Measurements from ENCODE around the gene UBE2N. TPM values are rescaled to one million over a fixed set of nuclear protein-coding genes. Genes with fewer than 3 reads are reported as not detected.

The UBE2N gene
- polyA plus RNA-seq, 1 experiment, result 159 TPM

DNA sequence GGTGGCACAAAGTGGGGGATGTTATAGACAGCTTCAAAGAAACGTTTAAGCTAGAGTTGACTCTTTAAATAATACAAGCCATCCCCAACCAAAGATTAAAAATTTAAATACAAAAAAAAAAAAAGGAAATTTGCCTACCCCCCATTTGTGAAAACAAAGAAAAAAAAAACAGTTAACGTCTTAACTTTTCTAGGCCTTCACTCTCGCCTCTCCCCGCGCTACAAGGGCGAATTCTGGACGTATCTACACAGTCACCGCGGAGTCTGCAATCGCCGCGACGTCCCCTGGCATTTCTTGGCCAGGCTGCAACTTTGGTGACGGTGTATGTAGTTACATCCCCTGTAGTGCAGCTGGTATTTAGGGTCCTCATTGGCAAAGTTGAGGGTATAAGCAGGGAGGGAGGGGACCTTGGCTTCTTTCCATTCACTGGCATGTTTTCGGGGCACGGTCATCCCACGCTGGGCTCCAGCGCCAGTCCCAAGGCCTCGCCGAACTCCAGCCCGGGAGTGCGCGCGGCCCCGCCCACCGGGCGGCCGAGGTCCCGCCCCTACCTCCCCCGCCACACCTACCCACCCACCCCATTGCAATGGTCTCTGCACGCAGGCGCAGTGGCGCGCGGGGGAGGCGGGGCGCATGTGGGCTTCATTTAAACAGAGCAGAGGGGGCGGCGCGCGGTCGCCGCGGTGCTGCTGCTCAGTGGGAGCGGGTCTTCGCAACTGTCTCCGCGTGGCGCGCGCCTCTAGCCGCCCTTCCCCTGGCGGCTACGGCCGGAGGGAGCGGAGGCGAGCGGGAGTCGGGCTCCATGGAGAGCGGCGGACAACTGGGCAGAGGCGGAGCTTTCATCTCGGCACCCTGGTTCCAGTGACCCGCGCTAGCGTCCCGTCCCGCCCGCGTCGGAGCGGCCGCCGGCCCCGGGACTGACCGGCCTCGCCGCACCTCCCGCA lies 64.2 kb downstream of the UBE2N start, which contains the start of gene NUDT4:
Gene NUDT4, plus strand, starts transcription at position 674 of the 944 bp plus-strand sequence. CDS start 398 bp downstream, outside the sequence.
- Histone ChIP-seq H3K4me3 (ENCODE audit: low read depth, low read length) (peak within 1 kb of the TSS; percentile 91), H3K27ac (ENCODE audit: low read depth, low read length) (peak within 1 kb of the TSS; percentile 88), H3K27me3 (ENCODE audit: control insufficient read depth, insufficient read depth, low read length) (no peaks in the 10 kb centered on the region), H3K9me3 (ENCODE audit: control insufficient read depth, insufficient read depth, low read length) (no peaks in the 10 kb centered on the region)
- peak; percentile 83 for DNase-seq (ENCODE audit: low read depth, low spot score)
- TF ChIP-seq, protein P1, sequence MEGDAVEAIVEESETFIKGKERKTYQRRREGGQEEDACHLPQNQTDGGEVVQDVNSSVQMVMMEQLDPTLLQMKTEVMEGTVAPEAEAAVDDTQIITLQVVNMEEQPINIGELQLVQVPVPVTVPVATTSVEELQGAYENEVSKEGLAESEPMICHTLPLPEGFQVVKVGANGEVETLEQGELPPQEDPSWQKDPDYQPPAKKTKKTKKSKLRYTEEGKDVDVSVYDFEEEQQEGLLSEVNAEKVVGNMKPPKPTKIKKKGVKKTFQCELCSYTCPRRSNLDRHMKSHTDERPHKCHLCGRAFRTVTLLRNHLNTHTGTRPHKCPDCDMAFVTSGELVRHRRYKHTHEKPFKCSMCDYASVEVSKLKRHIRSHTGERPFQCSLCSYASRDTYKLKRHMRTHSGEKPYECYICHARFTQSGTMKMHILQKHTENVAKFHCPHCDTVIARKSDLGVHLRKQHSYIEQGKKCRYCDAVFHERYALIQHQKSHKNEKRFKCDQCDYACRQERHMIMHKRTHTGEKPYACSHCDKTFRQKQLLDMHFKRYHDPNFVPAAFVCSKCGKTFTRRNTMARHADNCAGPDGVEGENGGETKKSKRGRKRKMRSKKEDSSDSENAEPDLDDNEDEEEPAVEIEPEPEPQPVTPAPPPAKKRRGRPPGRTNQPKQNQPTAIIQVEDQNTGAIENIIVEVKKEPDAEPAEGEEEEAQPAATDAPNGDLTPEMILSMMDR (IDR thresholded peaks at IDR 0.05; ENCODE audit: low read depth, low read length), result peak; percentile 4; the same call in 1 of the 2 replicates
- ChIA-PET POLR2A (interaction anchor here (0.9 to 1.2 kb wide), 3 partner anchors 9 to 133 kb away, joined by 3 to 11 read pairs (median 3); no protein-coding TSS in a partner anchor), CTCF (interaction anchor here (0.6 to 1.0 kb wide), 4 partner anchors 11 to 1358 kb away, joined by 3 to 4 read pairs (median 4); no protein-coding TSS in a partner anchor)

DNA sequence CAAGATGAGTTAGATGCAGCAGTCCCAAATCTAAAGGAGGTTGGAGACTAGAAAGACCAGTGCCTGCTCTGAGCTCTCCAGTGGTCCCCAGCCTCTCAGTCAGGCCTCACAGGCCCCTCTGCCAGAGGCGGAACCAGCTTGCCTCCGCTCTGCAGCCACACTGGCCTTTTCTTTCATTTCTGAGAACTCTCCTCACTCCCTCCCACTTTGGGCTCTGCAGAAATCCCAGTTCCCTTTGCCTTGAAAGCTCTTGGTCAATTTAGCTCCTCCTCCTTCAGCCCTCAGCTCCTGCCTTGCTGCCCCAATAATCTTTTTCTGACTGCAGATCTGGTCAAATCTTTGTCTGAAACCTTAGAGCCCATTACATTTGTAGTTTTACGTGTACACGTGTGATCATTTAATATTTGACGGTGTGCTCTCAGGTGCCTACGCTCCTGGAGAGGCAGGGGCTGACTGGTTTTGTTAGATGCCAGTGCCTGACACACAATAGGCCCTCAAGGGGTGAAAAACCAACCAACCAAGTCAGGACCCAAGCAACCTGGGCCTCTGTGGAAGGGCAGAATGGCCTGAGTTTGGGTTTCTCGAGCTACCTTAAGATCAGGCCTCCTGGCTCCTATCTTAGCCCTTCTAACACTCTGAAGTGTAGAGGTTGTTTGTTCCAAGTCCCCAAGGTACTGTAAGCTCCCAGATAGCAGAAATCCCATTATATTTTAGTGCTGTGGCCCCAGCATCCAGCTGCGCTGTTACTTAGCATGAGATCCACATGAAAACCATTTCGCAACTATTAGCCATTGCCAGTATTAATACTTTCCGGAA lies 65.1 kb downstream of the UBE2N start:
- DNase-seq (ENCODE audit: low read depth, low spot score), result no peak
- peak overlapping the region; percentile 59 for H3K27ac ChIP-seq (ENCODE audit: low read depth, low read length)
- CTCF ChIA-PET, result interaction anchor here (0.6 to 1.5 kb wide), 5 partner anchors 12 to 1358 kb away, joined by 3 to 4 read pairs (median 4); no protein-coding TSS in a partner anchor

GRCh38 chr12:93375906-93376305 lies 65.8 kb downstream of the UBE2N start:
- Histone ChIP-seq H3K4me3 (ENCODE audit: low read depth, low read length) (no peak overlapping the region), H3K9me3 (ENCODE audit: control insufficient read depth, insufficient read depth, low read length) (no peaks in the 10 kb centered on the region), H3K27ac (ENCODE audit: low read depth, low read length) (no peak overlapping the region), H3K27me3 (ENCODE audit: control insufficient read depth, insufficient read depth, low read length) (no peaks in the 10 kb centered on the region)
- no peak for DNase-seq (ENCODE audit: low read depth, low spot score)
- TF ChIP-seq, protein P1 (IDR thresholded peaks at IDR 0.05; ENCODE audit: low read depth, low read length), result no peak
- CTCF ChIA-PET, result interaction anchor here (1.5 kb wide), 1 partner anchor 388 kb away, joined by 4 read pairs; no protein-coding TSS in a partner anchor
- POLR2A ChIA-PET, result interaction anchor here (1.2 kb wide), 2 partner anchors 10 to 445 kb away, joined by 3 to 4 read pairs; no protein-coding TSS in a partner anchor

More for the DNA sequence above, 65.1 kb downstream of the UBE2N start:
- TF ChIP-seq, protein P1 (IDR thresholded peaks at IDR 0.05; ENCODE audit: low read depth, low read length), result 0 out of 2 replicates have a peak, but pooled peaks have one; percentile 10
- Histone ChIP-seq H3K9me3 (ENCODE audit: control insufficient read depth, insufficient read depth, low read length) (no peaks in the 10 kb centered on the region), H3K4me3 (ENCODE audit: low read depth, low read length) (peak overlapping the region; percentile 65), H3K27me3 (ENCODE audit: control insufficient read depth, insufficient read depth, low read length) (no peaks in the 10 kb centered on the region)
- POLR2A ChIA-PET, result interaction anchor here (0.6 to 1.2 kb wide), 5 partner anchors 10 to 445 kb away, joined by 3 to 11 read pairs (median 4); no protein-coding TSS in a partner anchor

GRCh38 chr12:93373961-93374656 lies 67.6 kb downstream of the UBE2N start:
- TF ChIP-seq, protein P1 (IDR thresholded peaks at IDR 0.05; ENCODE audit: low read depth, low read length), result no peak
- no peaks in the 10 kb centered on the region for H3K27me3 ChIP-seq (ENCODE audit: control insufficient read depth, insufficient read depth, low read length)
- ChIA-PET POLR2A (no interaction called here), CTCF (interaction anchor here (0.7 to 1.2 kb wide), 2 partner anchors 12 to 387 kb away, joined by 3 to 7 read pairs; no protein-coding TSS in a partner anchor)
- no peak overlapping the region for H3K4me3 ChIP-seq (ENCODE audit: low read depth, low read length)
- DNase-seq (ENCODE audit: low read depth, low spot score), result no peak
- no peak overlapping the region for H3K27ac ChIP-seq (ENCODE audit: low read depth, low read length)
- H3K9me3 ChIP-seq (ENCODE audit: control insufficient read depth, insufficient read depth, low read length), result no peaks in the 10 kb centered on the region
